ENCODE measurements around the gene ADAMTS6.
"Not testable (repeated sequence)": the region's sequence is repeated elsewhere in the genome, so short reads cannot be mapped to it uniquely, and the experiment has no call there.

Gene ADAMTS6

GRCh38 chr5:65481635-65482295 is at the start of gene ADAMTS6:
Gene ADAMTS6 (minus strand): TSS chr5:65481920. CDS start chr5:65473673, 8,247 bp downstream.
- peak in 12 of 14 donors; percentile 27 to 79 (median 75) for DNase-seq

DNA sequence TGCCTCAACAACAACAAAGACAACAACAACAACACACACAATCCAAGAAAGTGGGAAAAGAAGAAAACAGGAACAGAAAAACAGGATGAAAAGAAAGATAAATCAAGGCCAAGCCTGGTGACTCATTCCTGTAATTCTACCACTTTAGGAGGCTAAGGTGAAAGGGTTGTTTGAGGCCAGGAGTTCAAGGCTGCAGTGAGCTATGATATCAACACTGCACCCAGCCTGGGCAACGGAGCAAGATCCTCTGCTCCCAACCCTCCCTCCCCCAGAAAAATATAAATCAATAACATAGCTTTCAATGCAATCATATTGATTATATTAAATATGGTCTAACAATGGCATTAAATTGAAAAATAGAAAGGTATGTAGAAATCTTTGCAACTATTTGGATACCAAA is 49.2 kb upstream of the ADAMTS6 start:
- no peak for DNase-seq

DNA sequence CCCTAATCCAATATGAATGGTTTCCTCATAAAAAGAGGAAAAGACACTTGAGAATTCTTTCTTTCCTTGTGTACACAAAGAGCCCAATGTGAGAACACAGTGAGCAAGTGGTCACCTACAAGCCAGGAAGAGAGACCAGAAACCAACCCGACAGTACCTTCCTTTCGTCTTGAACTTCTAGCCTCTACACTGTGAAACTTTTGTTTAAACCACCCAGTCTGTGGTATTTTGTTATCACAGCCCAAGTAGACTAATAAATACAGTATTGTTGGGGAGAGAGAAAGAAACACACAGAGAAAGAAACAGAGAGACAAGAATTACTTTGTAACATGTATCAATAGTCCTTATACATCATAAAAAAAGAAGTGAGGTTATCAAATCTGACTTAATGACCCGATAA is 44.0 kb upstream of the ADAMTS6 start:
- no peak for DNase-seq

DNA sequence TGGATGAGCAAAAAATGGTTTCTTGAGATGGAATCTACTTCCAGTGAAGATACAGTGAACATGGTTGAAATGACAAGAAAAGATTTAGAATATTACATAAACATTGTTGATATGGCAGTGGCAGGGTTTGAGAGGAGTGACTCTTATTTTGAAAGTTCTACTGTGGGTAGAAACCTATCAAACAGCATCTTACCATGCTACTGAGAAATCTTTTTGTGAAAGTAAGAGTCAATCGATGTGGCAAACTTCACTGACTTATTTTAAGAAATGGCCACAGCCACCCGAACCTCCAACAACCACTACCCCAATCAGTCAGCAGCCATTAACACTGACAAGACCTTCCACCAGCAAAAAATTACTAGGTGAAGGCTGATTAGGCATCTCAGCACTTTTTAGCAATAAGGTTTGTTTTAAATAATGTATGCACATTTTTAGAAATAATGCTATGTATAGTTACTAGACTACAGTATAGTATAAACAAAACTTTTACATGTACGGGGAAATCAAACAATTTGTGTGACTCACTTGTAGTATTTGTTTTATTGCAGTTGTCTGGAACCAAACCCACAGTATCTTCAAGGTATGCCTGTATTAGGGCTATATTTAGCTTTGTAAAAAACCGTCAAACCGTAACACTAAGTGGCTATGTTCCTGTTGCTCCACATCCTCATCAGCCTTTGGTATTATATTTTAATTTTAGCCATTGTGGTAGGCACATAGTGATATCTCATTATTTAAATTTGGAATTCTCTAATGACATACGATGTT is 30.6 kb upstream of the ADAMTS6 start:
- DNase-seq = no peak

GRCh38 chr5:65508978-65509377 is 27.3 kb upstream of the ADAMTS6 start:
- DNase-seq = no peak

GRCh38 chr5:65506961-65507360 is 25.2 kb upstream of the ADAMTS6 start:
- no peak for DNase-seq

- DNase-seq = no peak
These were observed 7.4 kb upstream of the ADAMTS6 start for GRCh38 chr5:65489119-65489518.

DNA sequence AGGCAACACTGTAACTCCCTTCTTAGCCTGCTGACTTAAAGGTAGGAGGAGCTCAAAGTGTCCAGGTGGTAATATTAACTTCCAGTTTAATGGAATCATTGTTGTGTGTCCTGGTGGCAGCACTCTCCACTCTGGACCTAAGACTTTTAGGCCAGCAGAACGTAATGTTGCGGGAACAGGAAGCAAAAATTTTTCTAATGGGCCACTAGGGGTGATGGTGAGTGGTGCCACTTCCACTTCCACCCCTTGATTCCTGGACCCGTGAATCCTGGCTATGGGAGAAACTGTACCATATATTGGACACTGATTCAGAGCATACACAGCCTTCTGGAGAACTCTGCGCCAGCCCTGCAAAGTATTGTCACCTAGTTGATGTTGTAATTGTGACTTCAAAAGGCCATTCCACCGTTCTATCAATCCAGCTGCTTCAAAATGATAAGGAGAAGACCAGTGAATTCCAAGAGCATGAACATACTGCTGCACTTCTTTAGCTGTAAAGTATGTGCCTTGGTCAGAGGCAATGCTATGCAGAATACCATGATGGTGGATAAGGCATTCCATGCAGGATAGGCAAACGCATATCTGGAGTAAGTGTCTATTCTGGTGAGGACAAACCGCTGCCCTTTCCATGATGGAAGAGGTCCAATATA is 6.4 kb upstream of the ADAMTS6 start:
- DNase-seq = not testable (repeated sequence)

DNA sequence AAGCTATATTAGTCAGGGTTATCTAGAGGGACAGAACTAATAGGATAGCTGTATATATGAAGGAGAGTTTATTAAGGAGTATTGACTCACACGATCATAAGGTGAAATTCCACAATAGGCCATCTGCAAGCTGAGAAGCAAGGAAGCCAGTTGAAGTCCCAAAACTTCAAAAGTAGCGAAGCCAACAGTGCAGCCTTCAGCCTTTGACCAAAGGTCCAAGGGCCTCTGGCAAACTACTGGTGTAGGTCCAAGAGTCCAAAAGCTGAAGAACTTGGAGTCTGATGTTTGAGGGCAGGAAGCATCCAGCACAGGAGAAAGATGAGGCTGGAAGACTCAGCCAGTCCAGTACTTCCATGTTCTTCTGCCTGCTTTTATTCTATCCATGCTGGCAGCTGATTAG is 5.1 kb upstream of the ADAMTS6 start:
- not testable (repeated sequence) for DNase-seq

DNA sequence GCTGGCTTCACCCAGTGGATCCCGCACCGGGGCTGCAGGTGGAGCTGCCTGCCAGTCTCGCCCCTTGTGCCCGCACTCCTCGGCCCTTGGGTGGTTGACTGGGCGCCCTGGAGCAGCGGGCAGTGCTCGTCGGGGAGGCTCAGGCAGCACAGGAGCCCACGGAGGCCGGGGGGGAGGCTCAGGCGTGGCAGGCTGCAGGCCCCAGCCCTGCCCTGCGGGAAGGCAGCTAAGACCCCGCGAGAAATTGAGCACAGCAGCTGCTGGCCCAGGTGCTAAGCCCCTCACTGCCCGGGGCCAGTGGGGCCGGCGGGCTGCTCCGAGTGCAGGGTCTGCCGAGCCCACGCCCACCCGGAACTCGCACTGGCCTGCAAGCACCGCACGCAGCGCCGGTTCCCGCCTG is 3.7 kb upstream of the ADAMTS6 start:
- DNase-seq = no peak

DNA sequence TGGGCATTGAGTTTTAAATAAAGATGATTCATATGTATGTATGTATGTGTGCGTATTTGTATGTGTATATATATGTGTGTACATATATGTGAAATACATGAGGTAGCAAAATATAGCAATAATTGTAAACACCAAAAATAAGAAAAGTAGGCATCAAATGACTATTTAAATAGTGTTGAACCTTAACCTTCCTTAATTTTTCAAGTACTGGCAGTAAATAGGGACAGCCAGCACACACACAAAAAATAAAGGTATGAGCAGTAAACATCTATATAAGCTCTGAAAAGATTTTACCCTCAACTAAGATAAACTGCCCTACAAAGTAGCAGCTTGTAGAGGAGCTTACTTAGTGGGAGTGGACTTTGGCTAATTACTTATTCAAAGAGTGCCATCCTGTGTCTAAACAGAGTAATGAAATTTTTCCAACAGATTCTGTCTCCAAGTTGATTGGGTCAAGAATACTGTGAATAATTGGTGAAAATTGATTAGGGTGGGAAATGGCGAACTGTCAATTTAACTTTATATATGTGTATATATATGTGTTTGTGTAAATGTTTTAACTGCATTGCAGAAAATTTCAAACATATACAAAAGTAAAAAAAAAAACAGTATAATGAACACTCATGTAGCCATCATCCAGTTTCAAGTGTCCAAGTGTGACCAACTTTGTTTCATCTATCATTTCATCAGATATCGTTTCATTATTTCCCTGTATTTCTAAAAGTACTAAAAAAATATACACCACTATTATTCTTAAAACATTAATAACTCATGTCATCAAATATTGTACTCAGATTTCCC is 2.0 kb upstream of the ADAMTS6 start:
- no peak for DNase-seq

DNA sequence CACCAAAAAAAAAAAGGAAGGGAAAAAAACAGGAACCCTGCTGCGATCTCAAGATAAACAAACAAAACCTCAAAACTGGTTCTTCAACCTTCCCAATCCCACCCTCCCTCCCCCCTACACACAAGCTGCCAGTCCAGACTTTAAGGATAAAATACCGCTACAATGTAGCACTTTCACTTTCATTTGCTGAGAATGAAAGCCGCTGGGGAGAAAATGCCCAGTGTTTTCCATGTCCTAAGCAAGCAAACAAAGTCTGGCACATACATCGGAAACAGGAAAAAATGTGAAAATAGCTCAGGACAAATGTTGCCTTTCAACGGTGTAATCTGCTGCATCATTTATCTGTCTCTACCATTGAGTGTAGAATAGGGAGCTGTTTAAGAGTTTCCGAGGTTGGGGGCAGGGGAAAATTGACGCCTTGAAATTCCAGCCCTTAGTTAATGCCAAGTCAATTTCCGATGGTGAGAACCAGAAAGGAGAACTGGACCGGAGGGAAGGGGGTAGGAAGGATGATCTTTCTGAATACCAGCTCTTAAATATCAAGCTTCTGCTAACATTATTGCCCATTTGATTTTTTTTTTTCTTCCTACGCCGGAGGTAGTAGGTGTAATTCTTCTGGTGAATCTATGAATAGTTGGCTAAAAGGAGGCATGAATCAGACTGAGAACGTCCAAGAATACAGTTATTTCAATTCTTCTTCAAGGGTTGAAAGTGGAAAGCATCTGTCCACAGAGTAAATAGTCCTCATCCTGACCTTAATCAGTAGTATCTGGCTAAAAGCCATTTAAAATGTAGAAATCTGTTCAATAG is 1.2 kb upstream of the ADAMTS6 start:
- DNase-seq = peak in 8 of 14 donors; percentile 2 to 63 (median 57)

DNA sequence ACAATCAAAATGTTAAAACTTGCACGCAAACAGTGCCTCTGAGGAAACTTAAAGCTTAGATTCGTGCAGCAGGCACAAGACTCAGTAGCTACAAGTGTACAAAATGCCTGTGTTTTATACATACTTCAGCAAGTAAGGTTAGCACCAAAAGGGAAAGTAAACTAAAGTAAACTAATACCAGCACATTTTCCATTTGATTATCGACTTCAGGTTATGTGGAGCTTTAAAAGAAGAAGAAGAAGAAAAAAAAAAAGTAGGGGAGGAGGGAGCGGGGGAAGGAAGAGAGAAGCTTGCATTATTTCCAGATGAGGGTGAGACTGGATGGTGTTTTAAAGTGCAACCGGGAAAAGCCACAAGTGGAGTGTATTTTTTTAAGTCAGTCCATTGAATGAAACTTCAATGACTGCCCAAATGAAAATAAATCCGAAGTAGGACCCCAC is 596 bp upstream of the ADAMTS6 start:
- DNase-seq = peak in 1 of 14 donors; percentile 30

DNA sequence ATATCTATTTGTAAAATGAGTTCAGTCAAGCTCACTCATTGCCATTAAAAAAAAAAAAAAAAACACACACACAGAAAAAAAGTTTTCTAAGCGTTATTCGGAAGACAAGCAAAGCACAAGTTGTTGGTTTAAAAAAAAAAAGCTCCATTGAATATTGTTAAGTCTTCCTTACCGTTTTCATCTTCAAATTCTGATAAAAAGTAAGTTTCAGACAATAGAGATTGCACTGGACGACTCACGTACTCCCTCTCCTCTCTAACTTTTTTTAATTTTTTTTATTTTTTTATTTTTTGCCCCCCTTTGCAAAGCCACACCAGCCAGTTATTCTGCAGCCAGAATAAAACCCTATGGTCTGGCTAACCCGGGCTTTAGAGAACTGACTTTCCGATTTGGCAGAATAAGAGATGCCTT is 544 bp downstream of the ADAMTS6 start:
- DNase-seq = no peak

DNA sequence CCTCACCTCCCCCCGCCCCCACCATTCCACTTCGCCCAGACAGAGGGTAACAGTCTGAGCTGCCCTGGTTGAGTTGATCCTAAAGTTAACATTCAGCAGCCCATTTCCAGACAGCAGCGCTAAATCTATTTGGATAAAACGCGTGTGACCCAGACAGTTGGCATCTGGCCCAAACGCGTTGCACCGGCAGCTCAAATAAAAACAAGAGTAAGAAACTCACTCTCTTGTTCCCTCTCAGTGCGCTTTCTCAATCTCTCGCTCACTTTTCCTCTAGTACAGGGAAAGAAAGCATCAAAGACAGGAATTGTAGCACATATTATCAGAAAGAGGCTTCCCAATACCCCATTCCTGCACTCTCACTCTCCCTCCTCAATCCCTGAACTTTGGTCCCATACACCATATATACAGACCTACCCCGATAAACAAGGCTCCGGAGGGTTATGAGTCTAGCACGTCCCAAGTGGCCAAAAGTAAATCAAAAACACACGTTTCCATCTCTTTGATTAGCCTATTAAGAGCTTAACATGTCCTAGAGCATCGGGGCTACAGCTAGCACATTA is 1.3 kb downstream of the ADAMTS6 start:
- DNase-seq = peak in 11 of 14 donors; percentile 9 to 60 (median 36)

DNA sequence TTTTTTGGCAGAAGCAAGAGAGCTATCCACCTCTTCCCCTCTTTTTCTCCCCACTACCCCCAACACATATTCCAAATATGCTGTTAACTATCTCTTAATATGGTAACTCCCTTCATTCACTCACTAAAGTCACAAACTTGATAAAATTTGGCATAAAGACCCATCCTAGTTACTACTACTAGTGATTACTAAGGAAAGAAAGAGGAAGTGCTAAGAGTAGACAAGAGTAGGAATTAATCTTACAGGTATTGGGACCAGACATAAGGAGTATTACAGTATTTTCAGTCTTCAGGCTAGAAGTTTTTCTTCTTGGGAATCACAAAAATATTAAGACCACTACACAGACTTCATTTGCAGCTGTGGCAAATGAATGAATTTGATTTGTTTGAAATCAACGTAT is 2.2 kb downstream of the ADAMTS6 start:
- no peak for DNase-seq

GRCh38 chr5:65478336-65478735 is 3.4 kb downstream of the ADAMTS6 start:
- no peak for DNase-seq

DNA sequence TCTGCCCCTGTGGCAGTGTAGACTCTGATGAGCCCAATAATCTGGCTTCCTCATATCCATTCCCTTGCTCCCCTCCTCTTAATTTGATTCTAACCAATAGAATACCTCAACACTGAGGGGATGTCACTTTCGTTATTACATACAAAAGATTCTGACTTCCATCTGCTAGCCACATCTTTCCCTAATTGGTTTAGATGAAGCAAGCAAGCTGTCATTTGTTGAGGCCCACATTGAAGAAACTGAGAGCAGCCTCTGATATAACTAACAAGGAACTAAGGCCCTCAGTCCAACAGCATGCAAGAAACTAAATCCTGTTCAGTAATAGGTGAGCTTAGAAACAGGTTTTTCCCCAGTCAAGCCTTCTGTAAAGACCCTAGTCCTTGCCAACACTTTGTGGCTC is 5.8 kb downstream of the ADAMTS6 start:
- DNase-seq = no peak

DNA sequence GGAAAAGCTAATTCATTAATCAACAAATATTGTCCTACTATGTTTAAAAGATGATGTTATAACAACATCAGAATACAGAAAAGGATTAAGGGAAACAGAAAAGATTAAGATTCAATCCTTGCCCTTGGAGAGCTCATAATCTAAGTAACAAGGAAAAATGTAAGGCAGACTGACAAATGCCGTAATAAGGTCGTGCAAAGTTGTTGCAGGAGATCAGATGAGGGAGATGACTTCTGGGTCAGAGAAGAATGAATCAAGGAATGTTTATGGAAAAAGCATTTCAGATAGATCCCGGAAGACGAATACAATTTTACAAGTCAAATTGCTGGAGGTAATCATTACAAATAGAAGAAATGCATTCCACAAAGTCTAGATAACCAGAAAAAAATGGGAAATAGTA is 6.4 kb downstream of the ADAMTS6 start:
- no peak for DNase-seq

- no peak for DNase-seq
These were observed 7.5 kb downstream of the ADAMTS6 start for GRCh38 chr5:65474130-65474711.

DNA sequence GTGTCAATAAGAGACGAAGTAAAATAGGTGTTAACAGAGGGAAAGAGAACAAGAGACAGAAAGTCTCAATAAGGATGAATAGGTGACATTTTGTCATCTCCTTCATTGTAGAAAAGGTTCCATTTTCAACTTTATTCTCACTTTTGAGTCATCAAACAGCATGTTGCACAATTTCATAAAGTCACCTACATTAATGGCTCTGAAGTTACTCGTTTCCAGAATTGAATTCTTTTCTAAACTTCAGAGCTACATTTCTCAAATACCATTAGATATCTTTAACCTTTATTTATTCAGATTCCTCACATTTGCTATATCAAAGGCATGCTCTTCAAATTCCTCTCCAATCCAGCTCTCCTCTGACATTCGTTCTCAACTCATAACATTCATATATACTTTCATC is 13.1 kb downstream of the ADAMTS6 start:
- DNase-seq = no peak

All from C1 segment of cervical spinal cord (tissue), 14 donors.